Thymus (tissue), 11 donors: ENCODE data around the gene RPS6KC1. TPM values are rescaled to one million over a fixed set of nuclear protein-coding genes. Genes with fewer than 3 reads are reported as not detected.
A peak's percentile ranks its signal among the peaks of the same experiment; 100 is the strongest.
"Not testable (repeated sequence)": the region's sequence is repeated elsewhere in the genome, so short reads cannot be mapped to it uniquely, and the experiment has no call there.

Experiments
- DNase-seq, 9 donors: peaks; one replicate each; pipeline ENCODE4 v3.0.0-alpha.2; 2013; ENCODE audit warnings: low spot score in 9 of 9, low read depth in 6 of 9, missing footprints in 1 of 9
- H3K27ac ChIP-seq, 2 donors: one replicate each; pipeline ENCODE4 v1.5.1; 2013; ENCODE audit warnings: control low read depth in 1 of 2, low read depth in 1 of 2, low read length in 1 of 2, mild to moderate bottlenecking in 1 of 2, moderate library complexity in 1 of 2
- H3K27me3 ChIP-seq, 2 donors: one replicate each; pipeline ENCODE4 v1.5.1; 2013; ENCODE audit warnings: low read length in 1 of 2; ENCODE audit not compliant: control insufficient read depth in 2 of 2, insufficient read depth in 1 of 2
- H3K36me3 ChIP-seq, 2 donors: one replicate each; pipeline ENCODE4 v1.5.1; 2013; ENCODE audit warnings: low read length in 1 of 2, mild to moderate bottlenecking in 1 of 2, moderate library complexity in 1 of 2; ENCODE audit not compliant: control insufficient read depth in 2 of 2, insufficient read depth in 2 of 2
- H3K4me1 ChIP-seq, 2 donors: one replicate each; pipeline ENCODE4 v1.5.1; 2013; ENCODE audit warnings: low read length in 2 of 2; ENCODE audit not compliant: control insufficient read depth in 2 of 2, insufficient read depth in 2 of 2
- H3K4me3 ChIP-seq, 2 donors: one replicate each; pipeline ENCODE4 v1.5.1; 2013; ENCODE audit warnings: low read length in 2 of 2, control low read depth in 1 of 2, mild to moderate bottlenecking in 1 of 2
- H3K9me3 ChIP-seq, 2 donors: one replicate each; pipeline ENCODE4 v1.5.1; 2013; ENCODE audit warnings: low read length in 1 of 2, mild to moderate bottlenecking in 1 of 2; ENCODE audit not compliant: control insufficient read depth in 2 of 2, insufficient read depth in 1 of 2
- WGBS: extraction: QIAGEN DNeasy Blood & Tissue Kit; methylation state at CpG from one replicate; pipeline ENCODE4 v1.1.7; 2013; 5-methylcytosine and 5-hydroxymethylcytosine counted together
- polyA plus RNA-seq: library from polyadenylated mRNA; stranded (reverse); fragments of 200-250 nt; gene quantifications from one replicate; pipeline ENCODE4 v1.2.3, GENCODE V29; 2013
- total RNA-seq: library from RNA; stranded (reverse); fragments of 120-200 nt; gene quantifications from one replicate; pipeline ENCODE4 v1.2.4, GENCODE V29; 2013
- donor health status: healthy.

Gene RPS6KC1
- total and polyA plus RNA-seq, 2 donors = 7.2 to 8.8 TPM

DNA sequence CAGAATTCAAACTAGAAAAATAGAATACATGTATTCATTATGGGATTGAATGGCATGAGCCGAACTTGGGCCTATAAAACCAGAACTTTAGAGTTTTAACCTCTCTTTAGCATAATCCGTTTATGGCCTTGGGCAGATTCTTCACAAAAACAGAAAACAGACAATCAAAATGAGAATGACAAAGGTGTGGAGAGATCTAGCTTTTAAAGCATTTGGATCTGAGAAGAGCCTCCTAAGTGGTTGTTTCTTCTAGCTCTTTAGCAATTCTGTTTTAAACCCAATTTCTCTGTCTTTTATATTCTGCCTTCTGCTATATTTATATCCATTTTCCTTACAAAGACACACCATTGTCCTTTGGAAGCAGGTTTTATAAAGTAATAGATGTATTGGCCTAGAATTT lies 160.2 kb downstream of the RPS6KC1 start:
- 99% methylated on average over 2 of the region's 2 CpGs for WGBS
- H3K4me3 ChIP-seq = no peak overlapping the region
- H3K36me3 ChIP-seq = no peaks in the 10 kb centered on the region
- no peak for DNase-seq
- no peaks in the 10 kb centered on the region for H3K9me3 ChIP-seq
- no peak overlapping the region for H3K27ac ChIP-seq
- H3K27me3 ChIP-seq = no peaks in the 10 kb centered on the region
- H3K4me1 ChIP-seq = no peaks in the 10 kb centered on the region

DNA sequence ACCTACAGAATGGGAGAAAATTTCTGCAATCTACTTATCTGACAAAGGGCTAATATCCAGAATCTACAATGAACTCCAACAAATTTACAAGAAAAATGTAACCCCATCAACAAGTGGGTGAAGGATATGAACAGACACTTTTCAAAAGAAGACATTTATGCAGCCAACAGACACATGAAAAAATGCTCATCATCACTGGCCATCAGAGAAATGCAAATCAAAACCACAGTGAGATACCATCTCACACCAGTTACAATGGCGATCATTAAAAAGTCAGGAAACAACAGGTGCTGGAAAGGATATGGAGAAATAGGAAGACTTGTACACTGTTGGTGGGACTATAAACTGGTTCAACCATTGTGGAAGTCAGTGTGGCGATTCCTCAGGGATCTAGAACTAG lies 168.0 kb downstream of the RPS6KC1 start:
- not testable (repeated sequence) for H3K4me1 ChIP-seq, DNase-seq, H3K27ac ChIP-seq, H3K9me3 ChIP-seq, H3K4me3 ChIP-seq, H3K27me3 ChIP-seq, H3K36me3 ChIP-seq
- WGBS = 93% methylated on average over 2 of the region's 2 CpGs

DNA sequence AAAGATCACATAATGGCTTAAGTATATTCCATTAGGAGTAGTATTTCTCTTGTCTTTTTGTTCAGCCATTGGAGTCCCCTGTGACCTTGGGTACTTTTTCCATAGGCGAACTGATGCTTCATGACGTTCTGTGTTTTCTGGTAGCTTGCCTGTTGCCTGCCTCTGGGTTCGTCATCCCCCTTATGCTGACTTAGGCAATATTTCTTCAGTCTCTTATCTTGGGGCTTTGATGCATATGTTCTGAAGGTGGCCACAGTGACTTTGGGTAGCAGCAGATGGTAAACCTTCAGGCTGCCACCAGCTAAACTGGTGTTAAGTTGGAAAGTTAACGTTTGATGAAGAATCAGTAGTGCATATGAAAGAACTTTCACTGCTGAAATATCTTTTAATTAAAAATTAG lies 170.2 kb downstream of the RPS6KC1 start:
- whole genome bisulfite sequencing = 96% methylated on average over 4 of the region's 4 CpGs
- Histone ChIP-seq H3K36me3 (no peaks in the 10 kb centered on the region), H3K9me3 (no peaks in the 10 kb centered on the region), H3K27ac (no peak overlapping the region), H3K4me1 (no peaks in the 10 kb centered on the region), H3K4me3 (no peak overlapping the region), H3K27me3 (no peaks in the 10 kb centered on the region)
- no peak for DNase-seq

DNA sequence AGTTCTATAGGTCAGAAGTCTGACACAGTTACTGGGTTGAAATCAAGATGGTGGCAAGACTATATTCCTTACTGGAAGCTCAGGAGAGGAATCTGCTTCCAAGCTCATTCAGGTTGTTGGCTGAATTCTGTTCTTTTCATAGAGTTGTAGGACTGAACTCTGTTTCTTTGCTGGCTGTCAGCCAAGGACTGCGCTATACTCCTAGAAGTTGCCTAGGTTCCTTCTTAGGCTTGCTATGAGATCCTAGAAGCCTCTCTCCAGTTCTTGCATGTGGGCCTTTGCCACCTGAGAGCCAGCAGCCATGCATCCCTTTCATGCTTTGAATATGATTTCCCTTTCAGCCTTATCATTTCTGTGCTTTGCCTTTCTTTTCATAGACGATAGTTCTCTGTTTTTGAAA lies 176.4 kb downstream of the RPS6KC1 start:
- no peak for DNase-seq
- Histone ChIP-seq H3K27ac (no peak overlapping the region), H3K4me1 (no peaks in the 10 kb centered on the region), H3K4me3 (no peak overlapping the region), H3K9me3 (no peaks in the 10 kb centered on the region), H3K27me3 (no peaks in the 10 kb centered on the region), H3K36me3 (no peaks in the 10 kb centered on the region)
- WGBS = 100% methylated on average over 2 of the region's 2 CpGs

DNA sequence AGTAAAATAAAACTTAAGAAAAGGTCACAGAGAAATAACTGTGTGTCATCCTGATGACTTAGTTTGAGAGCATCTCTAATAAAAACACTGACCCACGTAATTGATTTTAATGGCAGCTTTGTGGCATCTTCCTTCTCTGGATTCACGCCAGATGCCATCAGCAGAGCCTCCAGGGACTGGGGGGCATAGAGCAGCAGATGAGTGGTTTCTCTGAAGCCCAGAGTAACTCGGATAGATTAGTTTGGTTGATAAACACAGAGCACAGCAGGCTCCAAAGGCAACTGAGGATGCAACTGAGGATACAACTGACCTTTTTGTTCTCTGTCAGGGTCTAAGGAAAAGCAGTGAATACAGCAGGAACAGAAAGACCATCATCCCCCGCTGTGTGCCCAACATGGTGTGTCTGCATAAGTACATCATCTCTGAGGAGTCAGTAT lies 180.8 kb downstream of the RPS6KC1 start:
- Histone ChIP-seq H3K36me3 (no peaks in the 10 kb centered on the region), H3K27ac (no peak overlapping the region), H3K4me1 (no peaks in the 10 kb centered on the region), H3K27me3 (no peaks in the 10 kb centered on the region), H3K4me3 (no peak overlapping the region), H3K9me3 (no peaks in the 10 kb centered on the region)
- 96% methylated on average over 4 of the region's 4 CpGs for WGBS
- DNase-seq = no peak

DNA sequence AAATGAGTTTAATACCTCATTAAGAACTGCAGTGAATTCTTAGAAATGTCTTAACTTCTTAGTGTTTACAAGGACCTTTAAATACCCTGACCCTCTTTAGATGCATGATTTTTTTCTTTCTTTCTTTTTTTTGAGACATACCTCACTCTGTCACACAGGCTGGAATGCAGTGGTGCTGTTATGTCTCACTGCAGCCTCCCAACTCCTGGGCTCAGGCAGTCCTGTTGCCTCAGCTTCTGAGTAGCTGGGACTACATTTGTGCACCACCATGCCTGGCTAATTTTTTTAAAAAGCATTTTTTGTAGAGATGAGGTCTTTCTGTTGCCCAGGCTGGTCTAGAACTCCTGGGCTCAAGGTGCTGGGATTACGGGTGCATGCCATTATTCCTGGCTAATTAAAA lies 191.8 kb downstream of the RPS6KC1 start:
- Histone ChIP-seq H3K27me3 (no peaks in the 10 kb centered on the region), H3K4me1 (no peaks in the 10 kb centered on the region), H3K4me3 (no peak overlapping the region), H3K27ac (no peak overlapping the region), H3K36me3 (peaks cover 4% of the 10 kb centered on the region in 2 donors), H3K9me3 (no peaks in the 10 kb centered on the region)
- no peak for DNase-seq
- WGBS = 97% methylated on average over 1 of the region's 1 CpG

DNA sequence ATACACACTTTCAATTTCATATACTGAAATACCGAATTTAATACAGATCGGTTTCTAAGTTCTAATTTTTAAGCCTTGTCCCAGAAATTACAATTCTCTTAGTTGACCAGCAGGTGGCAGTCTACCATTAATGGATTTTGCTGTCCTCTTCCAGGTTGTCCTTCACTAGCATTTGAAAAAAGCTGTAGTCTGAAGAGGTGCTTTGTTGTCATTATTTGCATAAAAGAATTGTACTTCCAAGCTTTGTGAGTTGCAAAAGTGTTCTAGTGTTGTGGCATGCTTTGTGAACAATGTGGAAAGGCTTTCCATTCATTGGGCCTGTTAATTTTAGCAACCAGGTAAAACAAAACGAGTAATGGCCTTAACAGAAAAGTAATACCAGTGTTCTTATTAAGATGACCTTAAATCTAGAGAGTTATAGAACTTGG lies 193.6 kb downstream of the RPS6KC1 start:
- peak in 8 of 9 donors; percentile 2 to 49 (median 15) for DNase-seq
- Histone ChIP-seq H3K9me3 (no peaks in the 10 kb centered on the region), H3K4me3 (no peak overlapping the region), H3K27ac (no peak overlapping the region), H3K27me3 (no peaks in the 10 kb centered on the region), H3K36me3 (peaks cover 4% of the 10 kb centered on the region in 2 donors), H3K4me1 (no peaks in the 10 kb centered on the region)
- WGBS = 79% methylated on average over 3 of the region's 3 CpGs

DNA sequence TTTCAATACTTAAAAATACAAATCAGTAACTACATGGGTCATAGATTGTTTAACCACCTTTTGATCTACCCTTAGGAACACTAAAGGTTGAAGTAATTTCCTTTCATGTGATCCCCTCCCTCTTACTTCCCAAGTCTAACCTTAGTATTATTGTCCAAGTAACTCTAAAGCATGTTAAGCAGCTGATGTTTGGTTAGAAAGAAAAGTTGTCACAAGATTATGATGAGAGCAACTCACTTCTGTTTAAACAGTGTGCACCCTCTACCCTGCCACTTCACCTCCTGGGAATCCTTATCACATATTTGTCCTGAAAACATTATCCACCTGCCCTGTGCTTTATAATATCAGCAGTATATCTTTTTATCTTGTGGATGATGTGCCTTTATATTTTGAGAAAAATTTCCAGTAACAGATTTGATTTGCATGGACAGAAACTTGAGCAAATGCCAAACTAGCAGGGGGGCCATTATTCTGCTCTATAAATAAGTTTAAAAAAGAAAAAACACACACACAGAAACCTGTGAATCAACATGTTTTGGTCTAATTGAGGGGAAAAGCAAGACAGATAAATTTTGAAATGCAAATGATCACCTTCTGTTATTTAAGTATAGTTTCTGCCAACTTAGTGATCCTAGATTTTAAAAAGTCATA lies 194.3 kb downstream of the RPS6KC1 start:
- Histone ChIP-seq H3K27ac (no peak overlapping the region), H3K9me3 (no peaks in the 10 kb centered on the region), H3K27me3 (no peaks in the 10 kb centered on the region), H3K4me3 (no peak overlapping the region), H3K36me3 (peaks cover 4% of the 10 kb centered on the region in 2 donors), H3K4me1 (no peaks in the 10 kb centered on the region)
- DNase-seq = no peak

DNA sequence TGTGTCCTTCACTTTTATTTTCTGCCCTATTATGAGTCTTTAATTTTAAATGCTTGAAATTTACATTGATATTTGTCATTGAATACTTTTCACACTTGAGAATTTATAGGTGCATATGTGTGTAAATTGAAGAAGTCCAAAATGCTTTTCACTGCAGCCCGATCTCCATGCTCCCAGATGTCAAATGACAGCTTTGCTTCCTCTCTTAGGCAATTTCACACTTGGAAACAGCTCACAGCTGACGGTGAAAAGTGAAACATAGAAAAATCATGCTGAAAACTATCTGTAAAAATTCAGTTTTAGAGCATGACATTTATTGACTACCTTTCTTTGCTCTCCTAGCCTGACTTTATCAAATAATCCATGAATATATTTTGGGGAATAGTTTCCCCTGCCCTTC lies 196.0 kb downstream of the RPS6KC1 start:
- H3K4me3 ChIP-seq = no peak overlapping the region
- no peak overlapping the region for H3K27ac ChIP-seq
- no peaks in the 10 kb centered on the region for H3K9me3 ChIP-seq
- no peak for DNase-seq
- no peaks in the 10 kb centered on the region for H3K36me3 ChIP-seq
- no peaks in the 10 kb centered on the region for H3K27me3 ChIP-seq
- 93% methylated on average over 2 of the region's 2 CpGs for WGBS
- H3K4me1 ChIP-seq = no peaks in the 10 kb centered on the region
